Measurements from ENCODE around the gene BARX1. TPM values are rescaled to one million over a fixed set of nuclear protein-coding genes. Genes with fewer than 3 reads are reported as not detected.

The BARX1 gene
- total RNA-seq, 1 donor, result 15.6 TPM

GRCh38 chr9:93988056-93988455 is 32.9 kb upstream of the BARX1 start:
- no peaks in the 10 kb centered on the region for H3K4me1 ChIP-seq (ENCODE audit: insufficient read depth, low read length)
- H3K27ac ChIP-seq (ENCODE audit: low read depth, low read length), result no peak overlapping the region
- H3K4me3 ChIP-seq (ENCODE audit: insufficient read depth, low read length), result no peak overlapping the region
- TF ChIP-seq CTCF (IDR thresholded peaks at IDR 0.05; ENCODE audit: extremely low read depth, low read depth, low read length), result no peak
- H3K4me2 ChIP-seq (ENCODE audit: insufficient read depth, low read length), result no peak overlapping the region
- no peaks in the 10 kb centered on the region for H3K27me3 ChIP-seq (ENCODE audit: insufficient read depth, low read length)
- H3K9me3 ChIP-seq (ENCODE audit: low read depth, low read length), result peaks cover 3% of the 10 kb centered on the region
- no peaks in the 10 kb centered on the region for H3K36me3 ChIP-seq (ENCODE audit: insufficient read depth, low read length)
- H4K20me1 ChIP-seq (ENCODE audit: insufficient read depth, low read length), result no peaks in the 10 kb centered on the region
- no peak overlapping the region for H2AFZ ChIP-seq (ENCODE audit: low read length)
- DNase-seq (ENCODE audit: insufficient read length, low spot score, missing footprints), result no peak
- no peaks in the 10 kb centered on the region for H3K79me2 ChIP-seq (ENCODE audit: insufficient read depth, low read length)

- Histone ChIP-seq H3K9me3 (ENCODE audit: low read depth, low read length) (peaks cover 3% of the 10 kb centered on the region), H3K4me2 (ENCODE audit: insufficient read depth, low read length) (no peak overlapping the region), H3K79me2 (ENCODE audit: insufficient read depth, low read length) (no peaks in the 10 kb centered on the region), H4K20me1 (ENCODE audit: insufficient read depth, low read length) (no peaks in the 10 kb centered on the region), H3K27me3 (ENCODE audit: insufficient read depth, low read length) (no peaks in the 10 kb centered on the region), H3K27ac (ENCODE audit: low read depth, low read length) (no peak overlapping the region), H3K4me3 (ENCODE audit: insufficient read depth, low read length) (no peak overlapping the region), H3K36me3 (ENCODE audit: insufficient read depth, low read length) (no peaks in the 10 kb centered on the region), H2AFZ (ENCODE audit: low read length) (no peak overlapping the region), H3K4me1 (ENCODE audit: insufficient read depth, low read length) (no peaks in the 10 kb centered on the region)
- no peak for DNase-seq (ENCODE audit: insufficient read length, low spot score, missing footprints)
- TF ChIP-seq CTCF (IDR thresholded peaks at IDR 0.05; ENCODE audit: extremely low read depth, low read depth, low read length), result no peak
Measured at GRCh38 chr9:93984860-93985259, 29.7 kb upstream of the BARX1 start.

DNA sequence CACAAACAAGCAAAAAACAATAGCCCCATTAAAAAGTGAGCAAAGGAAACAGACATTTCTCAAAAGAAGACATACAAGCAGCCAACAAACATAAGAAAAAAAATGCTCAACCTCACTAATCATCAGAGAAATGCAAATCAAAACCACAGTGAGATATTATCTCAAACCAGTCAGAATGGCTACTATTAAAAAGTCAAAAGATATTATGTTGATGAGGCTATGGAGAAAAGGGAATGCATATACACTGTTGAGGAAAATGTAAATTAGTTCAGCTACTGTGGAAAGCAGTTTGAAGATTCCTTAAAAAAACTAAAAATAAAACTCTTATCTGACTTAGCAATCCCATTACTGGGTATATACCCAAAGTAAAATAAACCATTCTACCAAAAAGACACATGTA is 28.7 kb upstream of the BARX1 start:
- no peak for TF ChIP-seq CTCF (IDR thresholded peaks at IDR 0.05; ENCODE audit: extremely low read depth, low read depth, low read length)
- H3K9me3 ChIP-seq (ENCODE audit: low read depth, low read length), result peaks cover 3% of the 10 kb centered on the region
- no peaks in the 10 kb centered on the region for H3K4me1 ChIP-seq (ENCODE audit: insufficient read depth, low read length)
- H3K4me3 ChIP-seq (ENCODE audit: insufficient read depth, low read length), result no peak overlapping the region
- no peak for DNase-seq (ENCODE audit: insufficient read length, low spot score, missing footprints)
- H3K4me2 ChIP-seq (ENCODE audit: insufficient read depth, low read length), result no peak overlapping the region
- no peaks in the 10 kb centered on the region for H3K79me2 ChIP-seq (ENCODE audit: insufficient read depth, low read length)
- no peak overlapping the region for H2AFZ ChIP-seq (ENCODE audit: low read length)
- H3K27me3 ChIP-seq (ENCODE audit: insufficient read depth, low read length), result no peaks in the 10 kb centered on the region
- no peak overlapping the region for H3K27ac ChIP-seq (ENCODE audit: low read depth, low read length)
- H3K36me3 ChIP-seq (ENCODE audit: insufficient read depth, low read length), result no peaks in the 10 kb centered on the region
- H4K20me1 ChIP-seq (ENCODE audit: insufficient read depth, low read length), result no peaks in the 10 kb centered on the region

DNA sequence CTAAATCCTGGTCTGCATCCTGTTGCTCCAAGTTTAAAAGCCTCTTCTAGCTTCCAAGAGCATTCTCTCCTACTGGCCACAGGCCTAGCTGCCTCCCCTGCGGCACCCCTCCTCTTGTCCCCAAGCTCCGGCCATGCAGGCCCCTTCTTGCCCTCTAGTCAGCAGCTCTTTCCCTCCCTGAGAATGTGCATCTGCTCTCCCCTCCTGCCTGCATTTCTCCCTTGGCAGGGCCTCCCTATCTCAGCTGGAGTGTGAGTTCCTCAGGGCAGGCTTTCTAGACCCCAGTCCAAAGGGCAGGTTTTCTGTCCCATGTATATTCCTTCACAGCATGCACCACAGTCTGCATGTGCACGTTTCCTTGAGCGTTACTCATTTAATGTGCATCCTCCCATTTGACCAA is 24.6 kb upstream of the BARX1 start:
- Histone ChIP-seq H3K27ac (ENCODE audit: low read depth, low read length) (no peak overlapping the region), H2AFZ (ENCODE audit: low read length) (no peak overlapping the region), H3K4me2 (ENCODE audit: insufficient read depth, low read length) (no peak overlapping the region), H4K20me1 (ENCODE audit: insufficient read depth, low read length) (no peaks in the 10 kb centered on the region), H3K4me3 (ENCODE audit: insufficient read depth, low read length) (no peak overlapping the region), H3K79me2 (ENCODE audit: insufficient read depth, low read length) (no peaks in the 10 kb centered on the region), H3K9me3 (ENCODE audit: low read depth, low read length) (no peaks in the 10 kb centered on the region), H3K27me3 (ENCODE audit: insufficient read depth, low read length) (no peaks in the 10 kb centered on the region), H3K4me1 (ENCODE audit: insufficient read depth, low read length) (no peaks in the 10 kb centered on the region), H3K36me3 (ENCODE audit: insufficient read depth, low read length) (no peaks in the 10 kb centered on the region)
- no peak for DNase-seq (ENCODE audit: insufficient read length, low spot score, missing footprints)
- no peak for TF ChIP-seq CTCF (IDR thresholded peaks at IDR 0.05; ENCODE audit: extremely low read depth, low read depth, low read length)

Data from osteoblast (primary cell).